Neuronal stem cell (in vitro differentiated cells): ENCODE data around the gene PDE9A.
"Not testable (repeated sequence)": the region's sequence is repeated elsewhere in the genome, so short reads cannot be mapped to it uniquely, and the experiment has no call there.

Experiments
- DNase-seq: peaks from one replicate; pipeline ENCODE4 v3.0.0-alpha.2; 2013; ENCODE audit warnings: low spot score
- H2AFZ ChIP-seq: one replicate; pipeline ENCODE4 v1.6.1; 2013; ENCODE audit warnings: mild to moderate bottlenecking, low read length, inconsistent platforms
- H2AK5ac ChIP-seq: 2 replicates; pipeline ENCODE4 v1.6.1; 2013; ENCODE audit warnings: low read depth, mild to moderate bottlenecking, inconsistent platforms, low read length, moderate library complexity, mixed read lengths
- H2BK120ac ChIP-seq: 2 replicates; pipeline ENCODE4 v1.6.1; 2013; ENCODE audit warnings: low read depth, mild to moderate bottlenecking, inconsistent platforms, low read length, moderate library complexity, mixed read lengths
- H2BK12ac ChIP-seq: one replicate; pipeline ENCODE4 v1.6.1; 2013; ENCODE audit warnings: low read length, inconsistent platforms
- H2BK15ac ChIP-seq: 2 replicates; pipeline ENCODE4 v1.6.1; 2013; ENCODE audit warnings: mild to moderate bottlenecking, low read length, inconsistent platforms, mixed read lengths
- H2BK5ac ChIP-seq: one replicate; pipeline ENCODE4 v1.6.1; 2013; ENCODE audit warnings: inconsistent platforms, mild to moderate bottlenecking, low read length, moderate library complexity
- H3K14ac ChIP-seq: one replicate; pipeline ENCODE4 v1.6.1; 2013; ENCODE audit warnings: low read length, inconsistent platforms
- H3K18ac ChIP-seq: 2 replicates; pipeline ENCODE4 v1.6.1; 2013; ENCODE audit warnings: low read length, inconsistent platforms
- H3K23ac ChIP-seq: 2 replicates; pipeline ENCODE4 v1.6.1; 2013; ENCODE audit warnings: low read depth, mild to moderate bottlenecking, mixed read lengths, low read length, inconsistent platforms; ENCODE audit not compliant: poor library complexity
- H3K27ac ChIP-seq: replicated peaks from 3 replicates; pipeline ENCODE4 v1.5.1; 2013; ENCODE audit warnings: low read length, inconsistent platforms
- H3K27me3 ChIP-seq, 3 experiments: 2 replicates each; pipeline ENCODE4 v1.6.1; 2013; ENCODE audit warnings: low read length in 3 of 3, mild to moderate bottlenecking in 2 of 3, inconsistent platforms in 1 of 3, low read depth in 1 of 3, mixed read lengths in 1 of 3, moderate library complexity in 1 of 3; ENCODE audit not compliant: control insufficient read depth in 3 of 3, insufficient read depth in 3 of 3
- H3K36me3 ChIP-seq, 2 donors: replicated peaks in 1 of 2; 2 replicates each; pipeline ENCODE4 v1.6.1; 2013; ENCODE audit warnings: low read length in 2 of 2; ENCODE audit not compliant: control insufficient read depth in 2 of 2, insufficient read depth in 2 of 2
- H3K4ac ChIP-seq: 2 replicates; pipeline ENCODE4 v1.6.1; 2013; ENCODE audit warnings: inconsistent platforms, mild to moderate bottlenecking, low read length, moderate library complexity
- H3K4me1 ChIP-seq, 2 donors: 1 replicate in 1 of 2; 2 replicates in 1 of 2; pipeline ENCODE4 v1.6.1; 2013; ENCODE audit warnings: low read length in 2 of 2, low read depth in 1 of 2; ENCODE audit not compliant: control insufficient read depth in 2 of 2, insufficient read depth in 1 of 2
- H3K4me2 ChIP-seq: one replicate; pipeline ENCODE4 v1.6.1; 2013; ENCODE audit warnings: mild to moderate bottlenecking, low read length, inconsistent platforms; ENCODE audit not compliant: insufficient read depth, poor library complexity, severe bottlenecking
- H3K4me3 ChIP-seq, 2 donors: 2 replicates each; pipeline ENCODE4 v1.5.1; 2013; ENCODE audit warnings: low read length in 2 of 2, mild to moderate bottlenecking in 2 of 2, inconsistent platforms in 1 of 2, moderate library complexity in 1 of 2
- H3K79me1 ChIP-seq: one replicate; pipeline ENCODE4 v1.6.1; 2013; ENCODE audit warnings: low read depth, mild to moderate bottlenecking, inconsistent platforms, low read length, moderate library complexity
- H3K9ac ChIP-seq: one replicate; pipeline ENCODE4 v1.6.1; 2013; ENCODE audit warnings: mild to moderate bottlenecking, low read depth, low read length, inconsistent platforms; ENCODE audit not compliant: poor library complexity
- H3K9me3 ChIP-seq, 2 donors: replicated peaks in 1 of 2; 2 replicates each; pipeline versions ENCODE3 to v1.6.1; 2013; ENCODE audit warnings: low read length in 2 of 2, mild to moderate bottlenecking in 2 of 2, inconsistent platforms in 1 of 2, low read depth in 1 of 2, mixed read lengths in 1 of 2, moderate library complexity in 1 of 2; ENCODE audit not compliant: control insufficient read depth in 2 of 2, insufficient read depth in 1 of 2
- H4K8ac ChIP-seq: one replicate; pipeline ENCODE4 v1.6.1; 2013; ENCODE audit warnings: low read depth, mild to moderate bottlenecking, inconsistent platforms, low read length, moderate library complexity
- H4K91ac ChIP-seq: one replicate; pipeline ENCODE4 v1.6.1; 2013; ENCODE audit warnings: low read length, low read depth, mild to moderate bottlenecking, inconsistent platforms; ENCODE audit not compliant: poor library complexity
- WGBS, 2 donors: extraction: QIAGEN DNeasy Blood & Tissue Kit; methylation state at CpG; one replicate each; pipeline ENCODE4 v1.1.7; 2013; ENCODE audit warnings: missing lambda C conversion rate in 2 of 2, mixed read lengths in 1 of 2; ENCODE audit not compliant: insufficient read length in 2 of 2, insufficient replicate concordance in 1 of 2; ENCODE audit errors: extremely low coverage in 2 of 2; 5-methylcytosine and 5-hydroxymethylcytosine counted together

Gene PDE9A

GRCh38 chr21:42715427-42715826, 62.0 kb downstream of the PDE9A start:
- H3K9ac ChIP-seq, H2BK12ac ChIP-seq, H2BK5ac ChIP-seq, H3K4me3 ChIP-seq, H2BK15ac ChIP-seq, H3K14ac ChIP-seq, H3K18ac ChIP-seq, H2AK5ac ChIP-seq, H3K79me1 ChIP-seq, H2AFZ ChIP-seq, H4K91ac ChIP-seq, H2BK120ac ChIP-seq, H3K4ac ChIP-seq, H3K9me3 ChIP-seq, H3K27ac ChIP-seq, H3K36me3 ChIP-seq, DNase-seq, H3K23ac ChIP-seq, H3K4me1 ChIP-seq, H4K8ac ChIP-seq, H3K4me2 ChIP-seq, H3K27me3 ChIP-seq: not testable (repeated sequence)
- WGBS, 2 donors, result no CpG with 5 or more reads among the region's 7 CpGs

GRCh38 chr21:42716074-42716473, 62.7 kb downstream of the PDE9A start:
- Histone ChIP-seq H3K27me3 (no peaks in the 10 kb centered on the region), H3K14ac (no peak overlapping the region), H3K79me1 (no peaks in the 10 kb centered on the region), H3K4me1 (peaks cover 2 to 12% of the 10 kb centered on the region in 2 donors), H3K23ac (no peak overlapping the region), H3K27ac (no peak overlapping the region), H3K9me3 (no peaks in the 10 kb centered on the region), H2BK120ac (no peak overlapping the region), H4K8ac (no peak overlapping the region), H3K18ac (no peak overlapping the region), H2BK5ac (no peak overlapping the region), H3K9ac (no peak overlapping the region), H3K4me2 (no peak overlapping the region), H2BK15ac (no peak overlapping the region), H3K4ac (no peak overlapping the region), H2BK12ac (no peak overlapping the region), H3K4me3 (no peak overlapping the region), H4K91ac (no peak overlapping the region), H3K36me3 (peaks cover 0 to 4% of the 10 kb centered on the region in 2 donors), H2AFZ (no peak overlapping the region), H2AK5ac (no peak overlapping the region)
- WGBS, 2 donors, result no CpG with 5 or more reads among the region's 3 CpGs
- no peak for DNase-seq

GRCh38 chr21:42720484-42720883, 67.1 kb downstream of the PDE9A start:
- H3K9me3 ChIP-seq, H3K18ac ChIP-seq, H3K27ac ChIP-seq, H2BK5ac ChIP-seq, H3K14ac ChIP-seq, H4K91ac ChIP-seq, H3K4me3 ChIP-seq, DNase-seq, H3K4ac ChIP-seq, H2BK120ac ChIP-seq, H2BK15ac ChIP-seq, H3K23ac ChIP-seq, H3K9ac ChIP-seq, H3K4me2 ChIP-seq, H3K27me3 ChIP-seq, H3K79me1 ChIP-seq, H2AFZ ChIP-seq, H4K8ac ChIP-seq, H2AK5ac ChIP-seq, H2BK12ac ChIP-seq, H3K36me3 ChIP-seq: not testable (repeated sequence)
- H3K4me1 ChIP-seq, result peaks cover 2 to 23% of the 10 kb centered on the region in 2 donors
- no CpG with 5 or more reads among the region's 12 CpGs for WGBS, 2 donors

GRCh38 chr21:42721341-42721824, 68.0 kb downstream of the PDE9A start:
- peaks cover 2 to 21% of the 10 kb centered on the region in 2 donors for H3K4me1 ChIP-seq
- no peak overlapping the region for H4K91ac ChIP-seq
- H4K8ac ChIP-seq, result no peak overlapping the region
- H3K23ac ChIP-seq, result no peak overlapping the region
- H3K4me3 ChIP-seq, result no peak overlapping the region
- H2BK12ac ChIP-seq, result no peak overlapping the region
- H3K27ac ChIP-seq, result no peak overlapping the region
- H2AFZ ChIP-seq, result no peak overlapping the region
- H2BK15ac ChIP-seq, result no peak overlapping the region
- H3K4ac ChIP-seq, result no peak overlapping the region
- DNase-seq, result no peak
- H3K79me1 ChIP-seq, result no peaks in the 10 kb centered on the region
- H3K18ac ChIP-seq, result no peak overlapping the region
- no peak overlapping the region for H2BK120ac ChIP-seq
- H3K36me3 ChIP-seq, result peaks cover 4% of the 10 kb centered on the region in 2 donors
- WGBS, 2 donors, result no CpG with 5 or more reads among the region's 6 CpGs
- H3K9me3 ChIP-seq, result peaks cover 0 to 4% of the 10 kb centered on the region in 2 donors
- no peak overlapping the region for H3K4me2 ChIP-seq
- H3K27me3 ChIP-seq, result no peaks in the 10 kb centered on the region
- no peak overlapping the region for H2BK5ac ChIP-seq
- no peak overlapping the region for H2AK5ac ChIP-seq
- no peak overlapping the region for H3K9ac ChIP-seq
- H3K14ac ChIP-seq, result no peak overlapping the region
